HepG2 (cell line): ENCODE measurements around the gene C5. TPM values are rescaled to one million over a fixed set of nuclear protein-coding genes. Genes with fewer than 3 reads are reported as not detected.
A peak's percentile ranks its signal among the peaks of the same experiment; 100 is the strongest.

ENCODE experiments used
- IRX3 ChIP-seq: sonication (generic); formaldehyde crosslinking; IDR thresholded peaks from 2 replicates; pipeline ENCODE4 v1.8.1; 2023; ENCODE audit warnings: mild to moderate bottlenecking, low read depth, missing genetic modification reagents, borderline replicate concordance
- MED1 ChIP-seq: sonication (generic); formaldehyde crosslinking; IDR thresholded peaks from 2 replicates; pipeline ENCODE4 v1.4.0; 2020; ENCODE audit warnings: missing genetic modification reagents
- MEF2D ChIP-seq: sonication (generic); formaldehyde crosslinking; IDR thresholded peaks from 2 replicates; pipeline ENCODE4 v1.5.1; 2020; ENCODE audit warnings: mild to moderate bottlenecking, missing genetic modification reagents
- MLLT10 ChIP-seq: sonication (generic); formaldehyde crosslinking; IDR thresholded peaks from 2 replicates; pipeline ENCODE4 v1.4.0; 2020; ENCODE audit warnings: missing genetic modification reagents
- PRMT3 ChIP-seq: sonication (generic); formaldehyde crosslinking; IDR thresholded peaks from 2 replicates; pipeline ENCODE4 v1.8.1; 2022; ENCODE audit warnings: low read depth, mild to moderate bottlenecking, moderate library complexity, missing genetic modification reagents, borderline replicate concordance
- RELA ChIP-seq: sonication (generic); formaldehyde crosslinking; IDR thresholded peaks from 2 replicates; pipeline ENCODE4 v1.4.0; 2020; ENCODE audit warnings: missing genetic modification reagents
- XBP1 ChIP-seq: sonication (generic); formaldehyde crosslinking; IDR thresholded peaks from 2 replicates; pipeline ENCODE4 v1.5.0; 2020; ENCODE audit warnings: missing genetic modification reagents
- ZBTB20 ChIP-seq: sonication (generic); formaldehyde crosslinking; IDR thresholded peaks from 2 replicates; pipeline ENCODE4 v1.8.1; 2023; ENCODE audit warnings: missing genetic modification reagents, low read depth, mild to moderate bottlenecking, borderline replicate concordance
- ZNF205 ChIP-seq: IDR thresholded peaks from 2 replicates; pipeline ENCODE4 v1.6.1; 2018; ENCODE audit warnings: missing biosample characterization, missing genetic modification reagents
- ZNF3 ChIP-seq: IDR thresholded peaks from 2 replicates; pipeline ENCODE4 v1.7.0; 2017; ENCODE audit warnings: inconsistent platforms
- ZNF333 ChIP-seq: sonication (generic); formaldehyde crosslinking; IDR thresholded peaks from 2 replicates; pipeline ENCODE4 v1.4.0; 2020; ENCODE audit warnings: mild to moderate bottlenecking, missing genetic modification reagents, borderline replicate concordance
- ZNF382 ChIP-seq: sonication (generic); formaldehyde crosslinking; IDR thresholded peaks from 2 replicates; pipeline ENCODE4 v1.5.0; 2020; ENCODE audit warnings: missing genetic modification reagents, mild to moderate bottlenecking, borderline replicate concordance
- ZSCAN21 ChIP-seq: sonication (generic); formaldehyde crosslinking; IDR thresholded peaks from 2 replicates; pipeline ENCODE4 v1.8.0; 2022; ENCODE audit warnings: mild to moderate bottlenecking, missing genetic modification reagents, moderate library complexity, borderline replicate concordance
- polyA plus RNA-seq, 8 experiments: library from polyadenylated mRNA; depleted of rRNA in 3 of 8; stranded (reverse) in 7 of 8; unstranded in 1 of 8; fragments of >200 nt; fragmentation: Illumina TruSeq in 4 of 8; extraction: Trizol in 4 of 8; gene quantifications; 2 replicates each; pipeline versions ENCODE4 v1.2.1 to v1.2.3, GENCODE V29; 2011 to 2016; ENCODE audit warnings: low read depth in 4 of 8, missing spikeins in 1 of 8, mixed read lengths in 1 of 8; ENCODE audit not compliant: insufficient read depth in 1 of 8
- total RNA-seq, 5 experiments: library from RNA; depleted of rRNA; stranded (reverse); fragments of >200 nt; fragmentation: Illumina TruSeq; extraction: Trizol; gene quantifications; 2 replicates each; pipeline ENCODE4 v1.2.3, GENCODE V29; 2016; ENCODE audit warnings: low read depth in 1 of 5
- TF ChIP-seq, protein P1 (sequence below): sonication (generic); formaldehyde crosslinking; IDR thresholded peaks from 2 replicates; pipeline ENCODE4 v1.4.0; 2020; ENCODE audit warnings: mild to moderate bottlenecking, missing genetic modification reagents
- TF ChIP-seq, protein P2 (sequence below): sonication (generic); formaldehyde crosslinking; conservative IDR thresholded peaks from 2 replicates; pipeline ENCODE4 v1.8.0; 2022; ENCODE audit warnings: missing genetic modification reagents
- TF ChIP-seq, protein P3 (sequence below): sonication (generic); formaldehyde crosslinking; IDR thresholded peaks from 2 replicates; pipeline ENCODE4 v1.5.1; 2020; ENCODE audit warnings: mild to moderate bottlenecking, moderate library complexity, missing genetic modification reagents
- TF ChIP-seq, protein P4 (sequence below): sonication (generic); formaldehyde crosslinking; IDR thresholded peaks from 2 replicates; pipeline ENCODE4 v1.4.0; 2020; ENCODE audit warnings: missing genetic modification reagents, borderline replicate concordance
- TF ChIP-seq, protein P5 (sequence below): sonication (generic); formaldehyde crosslinking; IDR thresholded peaks from 2 replicates; pipeline ENCODE4 v1.4.0; 2020; ENCODE audit warnings: missing genetic modification reagents, mild to moderate bottlenecking, borderline replicate concordance
- TF ChIP-seq, protein P6 (sequence below): sonication (generic); formaldehyde crosslinking; IDR thresholded peaks from 2 replicates; pipeline ENCODE4 v1.4.0; 2020; ENCODE audit warnings: missing genetic modification reagents

Gene C5
- total and polyA plus RNA-seq, 2 of the 13 experiments (the other 11 are each of a cell fraction or from before 2014, with no cell fraction given): 57.6 to 192 TPM

DNA sequence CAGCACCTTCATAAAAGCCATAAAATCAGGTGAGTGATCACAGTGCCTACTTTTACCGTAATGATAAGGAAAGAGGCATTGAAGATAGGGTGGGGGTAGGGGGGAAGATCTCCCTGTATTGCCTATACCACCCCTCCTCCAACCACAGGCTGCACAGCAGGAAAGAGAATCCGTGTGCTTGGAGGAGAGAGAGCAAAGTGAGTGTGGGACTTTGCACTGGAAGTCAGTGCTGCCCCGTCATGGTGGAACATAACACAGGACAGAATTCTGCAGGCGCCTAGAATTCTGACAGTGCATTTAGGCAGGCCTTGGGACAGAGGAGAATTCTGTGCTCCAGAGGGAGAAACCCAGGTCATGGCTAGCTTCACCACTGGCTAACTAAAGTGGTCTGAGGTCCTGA is 3.5 kb upstream of the C5 start (continued):
- TF ChIP-seq, protein P1, sequence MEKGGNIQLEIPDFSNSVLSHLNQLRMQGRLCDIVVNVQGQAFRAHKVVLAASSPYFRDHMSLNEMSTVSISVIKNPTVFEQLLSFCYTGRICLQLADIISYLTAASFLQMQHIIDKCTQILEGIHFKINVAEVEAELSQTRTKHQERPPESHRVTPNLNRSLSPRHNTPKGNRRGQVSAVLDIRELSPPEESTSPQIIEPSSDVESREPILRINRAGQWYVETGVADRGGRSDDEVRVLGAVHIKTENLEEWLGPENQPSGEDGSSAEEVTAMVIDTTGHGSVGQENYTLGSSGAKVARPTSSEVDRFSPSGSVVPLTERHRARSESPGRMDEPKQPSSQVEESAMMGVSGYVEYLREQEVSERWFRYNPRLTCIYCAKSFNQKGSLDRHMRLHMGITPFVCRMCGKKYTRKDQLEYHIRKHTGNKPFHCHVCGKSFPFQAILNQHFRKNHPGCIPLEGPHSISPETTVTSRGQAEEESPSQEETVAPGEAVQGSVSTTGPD: no peak
- TF ChIP-seq ZNF3 (CRISPR knock-in tag) (no peak), ZNF205 (CRISPR knock-in tag) (peak; percentile 60; the same call in 1 of the 2 replicates), ZBTB20 (CRISPR knock-in tag) (peak; percentile 81; the same call in 1 of the 2 replicates), IRX3 (CRISPR knock-in tag) (no peak), MLLT10 (no peak), MEF2D (CRISPR knock-in tag) (0 out of 2 replicates have a peak, but pooled peaks have one; percentile 55), RELA (CRISPR knock-in tag) (no peak), PRMT3 (CRISPR knock-in tag) (no peak), ZSCAN21 (CRISPR knock-in tag) (no peak), MED1 (CRISPR knock-in tag) (peak; percentile 74), XBP1 (no peak), ZNF333 (CRISPR knock-in tag) (no peak), ZNF382 (CRISPR knock-in tag) (no peak)
- TF ChIP-seq, protein P2, sequence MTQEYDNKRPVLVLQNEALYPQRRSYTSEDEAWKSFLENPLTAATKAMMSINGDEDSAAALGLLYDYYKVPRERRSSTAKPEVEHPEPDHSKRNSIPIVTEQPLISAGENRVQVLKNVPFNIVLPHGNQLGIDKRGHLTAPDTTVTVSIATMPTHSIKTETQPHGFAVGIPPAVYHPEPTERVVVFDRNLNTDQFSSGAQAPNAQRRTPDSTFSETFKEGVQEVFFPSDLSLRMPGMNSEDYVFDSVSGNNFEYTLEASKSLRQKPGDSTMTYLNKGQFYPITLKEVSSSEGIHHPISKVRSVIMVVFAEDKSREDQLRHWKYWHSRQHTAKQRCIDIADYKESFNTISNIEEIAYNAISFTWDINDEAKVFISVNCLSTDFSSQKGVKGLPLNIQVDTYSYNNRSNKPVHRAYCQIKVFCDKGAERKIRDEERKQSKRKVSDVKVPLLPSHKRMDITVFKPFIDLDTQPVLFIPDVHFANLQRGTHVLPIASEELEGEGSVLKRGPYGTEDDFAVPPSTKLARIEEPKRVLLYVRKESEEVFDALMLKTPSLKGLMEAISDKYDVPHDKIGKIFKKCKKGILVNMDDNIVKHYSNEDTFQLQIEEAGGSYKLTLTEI (CRISPR knock-in tag): no peak
- TF ChIP-seq, protein P3, sequence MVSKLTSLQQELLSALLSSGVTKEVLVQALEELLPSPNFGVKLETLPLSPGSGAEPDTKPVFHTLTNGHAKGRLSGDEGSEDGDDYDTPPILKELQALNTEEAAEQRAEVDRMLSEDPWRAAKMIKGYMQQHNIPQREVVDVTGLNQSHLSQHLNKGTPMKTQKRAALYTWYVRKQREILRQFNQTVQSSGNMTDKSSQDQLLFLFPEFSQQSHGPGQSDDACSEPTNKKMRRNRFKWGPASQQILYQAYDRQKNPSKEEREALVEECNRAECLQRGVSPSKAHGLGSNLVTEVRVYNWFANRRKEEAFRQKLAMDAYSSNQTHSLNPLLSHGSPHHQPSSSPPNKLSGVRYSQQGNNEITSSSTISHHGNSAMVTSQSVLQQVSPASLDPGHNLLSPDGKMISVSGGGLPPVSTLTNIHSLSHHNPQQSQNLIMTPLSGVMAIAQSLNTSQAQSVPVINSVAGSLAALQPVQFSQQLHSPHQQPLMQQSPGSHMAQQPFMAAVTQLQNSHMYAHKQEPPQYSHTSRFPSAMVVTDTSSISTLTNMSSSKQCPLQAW: peak; percentile 65; the same call in 1 of the 2 replicates
- TF ChIP-seq, protein P4, sequence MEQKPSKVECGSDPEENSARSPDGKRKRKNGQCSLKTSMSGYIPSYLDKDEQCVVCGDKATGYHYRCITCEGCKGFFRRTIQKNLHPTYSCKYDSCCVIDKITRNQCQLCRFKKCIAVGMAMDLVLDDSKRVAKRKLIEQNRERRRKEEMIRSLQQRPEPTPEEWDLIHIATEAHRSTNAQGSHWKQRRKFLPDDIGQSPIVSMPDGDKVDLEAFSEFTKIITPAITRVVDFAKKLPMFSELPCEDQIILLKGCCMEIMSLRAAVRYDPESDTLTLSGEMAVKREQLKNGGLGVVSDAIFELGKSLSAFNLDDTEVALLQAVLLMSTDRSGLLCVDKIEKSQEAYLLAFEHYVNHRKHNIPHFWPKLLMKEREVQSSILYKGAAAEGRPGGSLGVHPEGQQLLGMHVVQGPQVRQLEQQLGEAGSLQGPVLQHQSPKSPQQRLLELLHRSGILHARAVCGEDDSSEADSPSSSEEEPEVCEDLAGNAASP: peak; percentile 22; the same call in 1 of the 2 replicates
- TF ChIP-seq, protein P5, sequence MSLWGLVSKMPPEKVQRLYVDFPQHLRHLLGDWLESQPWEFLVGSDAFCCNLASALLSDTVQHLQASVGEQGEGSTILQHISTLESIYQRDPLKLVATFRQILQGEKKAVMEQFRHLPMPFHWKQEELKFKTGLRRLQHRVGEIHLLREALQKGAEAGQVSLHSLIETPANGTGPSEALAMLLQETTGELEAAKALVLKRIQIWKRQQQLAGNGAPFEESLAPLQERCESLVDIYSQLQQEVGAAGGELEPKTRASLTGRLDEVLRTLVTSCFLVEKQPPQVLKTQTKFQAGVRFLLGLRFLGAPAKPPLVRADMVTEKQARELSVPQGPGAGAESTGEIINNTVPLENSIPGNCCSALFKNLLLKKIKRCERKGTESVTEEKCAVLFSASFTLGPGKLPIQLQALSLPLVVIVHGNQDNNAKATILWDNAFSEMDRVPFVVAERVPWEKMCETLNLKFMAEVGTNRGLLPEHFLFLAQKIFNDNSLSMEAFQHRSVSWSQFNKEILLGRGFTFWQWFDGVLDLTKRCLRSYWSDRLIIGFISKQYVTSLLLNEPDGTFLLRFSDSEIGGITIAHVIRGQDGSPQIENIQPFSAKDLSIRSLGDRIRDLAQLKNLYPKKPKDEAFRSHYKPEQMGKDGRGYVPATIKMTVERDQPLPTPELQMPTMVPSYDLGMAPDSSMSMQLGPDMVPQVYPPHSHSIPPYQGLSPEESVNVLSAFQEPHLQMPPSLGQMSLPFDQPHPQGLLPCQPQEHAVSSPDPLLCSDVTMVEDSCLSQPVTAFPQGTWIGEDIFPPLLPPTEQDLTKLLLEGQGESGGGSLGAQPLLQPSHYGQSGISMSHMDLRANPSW (CRISPR knock-in tag): no peak
- TF ChIP-seq, protein P6, sequence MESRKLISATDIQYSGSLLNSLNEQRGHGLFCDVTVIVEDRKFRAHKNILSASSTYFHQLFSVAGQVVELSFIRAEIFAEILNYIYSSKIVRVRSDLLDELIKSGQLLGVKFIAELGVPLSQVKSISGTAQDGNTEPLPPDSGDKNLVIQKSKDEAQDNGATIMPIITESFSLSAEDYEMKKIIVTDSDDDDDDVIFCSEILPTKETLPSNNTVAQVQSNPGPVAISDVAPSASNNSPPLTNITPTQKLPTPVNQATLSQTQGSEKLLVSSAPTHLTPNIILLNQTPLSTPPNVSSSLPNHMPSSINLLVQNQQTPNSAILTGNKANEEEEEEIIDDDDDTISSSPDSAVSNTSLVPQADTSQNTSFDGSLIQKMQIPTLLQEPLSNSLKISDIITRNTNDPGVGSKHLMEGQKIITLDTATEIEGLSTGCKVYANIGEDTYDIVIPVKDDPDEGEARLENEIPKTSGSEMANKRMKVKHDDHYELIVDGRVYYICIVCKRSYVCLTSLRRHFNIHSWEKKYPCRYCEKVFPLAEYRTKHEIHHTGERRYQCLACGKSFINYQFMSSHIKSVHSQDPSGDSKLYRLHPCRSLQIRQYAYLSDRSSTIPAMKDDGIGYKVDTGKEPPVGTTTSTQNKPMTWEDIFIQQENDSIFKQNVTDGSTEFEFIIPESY (CRISPR knock-in tag): peak; percentile 58; the same call in 1 of the 2 replicates
